Measurements from ENCODE around the gene PPIE. TPM values are rescaled to one million over a fixed set of nuclear protein-coding genes. Genes with fewer than 3 reads are reported as not detected.

Gene PPIE
- total RNA-seq, 4 donors from 2014 or later, result 26.6 to 35.6 (median 29.8) TPM

- TF ChIP-seq CTCF (IDR thresholded peaks at IDR 0.05; ENCODE audit: low read depth), result no peak
These were observed 14.0 kb downstream of the PPIE start for GRCh38 chr1:39752703-39753102.

GRCh38 chr1:39753132-39754025 is 14.7 kb downstream of the PPIE start:
- no peak for TF ChIP-seq CTCF (IDR thresholded peaks at IDR 0.05; ENCODE audit: low read depth)

- no peak for TF ChIP-seq CTCF (IDR thresholded peaks at IDR 0.05; ENCODE audit: low read depth)
These were observed 15.4 kb downstream of the PPIE start for GRCh38 chr1:39754026-39754570.

DNA sequence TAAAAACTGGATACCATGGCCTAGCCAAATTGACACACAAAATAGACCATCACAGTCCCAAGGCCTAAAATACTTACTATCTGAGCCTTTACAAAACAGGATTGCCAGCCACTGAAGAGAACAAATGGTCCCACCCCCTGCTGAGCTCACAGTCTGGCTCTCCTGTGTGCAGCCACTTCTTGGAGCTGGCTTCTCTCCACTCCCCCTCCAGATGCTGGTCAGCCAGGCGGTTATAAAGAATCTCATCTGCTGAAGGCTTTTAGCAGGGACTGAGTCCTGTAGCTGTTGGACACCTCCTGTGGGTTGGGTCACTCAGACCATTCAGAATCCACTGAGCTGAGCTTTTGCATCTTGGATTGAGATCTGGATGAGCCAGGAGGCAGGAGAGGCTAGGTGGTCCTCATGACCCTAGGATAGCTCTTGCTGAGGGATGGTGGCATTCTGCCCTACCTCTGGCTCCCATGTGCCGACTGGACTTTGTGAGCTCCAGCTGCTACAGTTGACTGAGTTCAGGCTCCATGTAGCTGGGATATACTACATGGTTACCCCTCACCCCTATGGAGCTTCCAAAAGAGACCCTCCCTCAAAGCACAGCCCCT is 16.3 kb downstream of the PPIE start:
- no peak for TF ChIP-seq CTCF (IDR thresholded peaks at IDR 0.05; ENCODE audit: low read depth)

DNA sequence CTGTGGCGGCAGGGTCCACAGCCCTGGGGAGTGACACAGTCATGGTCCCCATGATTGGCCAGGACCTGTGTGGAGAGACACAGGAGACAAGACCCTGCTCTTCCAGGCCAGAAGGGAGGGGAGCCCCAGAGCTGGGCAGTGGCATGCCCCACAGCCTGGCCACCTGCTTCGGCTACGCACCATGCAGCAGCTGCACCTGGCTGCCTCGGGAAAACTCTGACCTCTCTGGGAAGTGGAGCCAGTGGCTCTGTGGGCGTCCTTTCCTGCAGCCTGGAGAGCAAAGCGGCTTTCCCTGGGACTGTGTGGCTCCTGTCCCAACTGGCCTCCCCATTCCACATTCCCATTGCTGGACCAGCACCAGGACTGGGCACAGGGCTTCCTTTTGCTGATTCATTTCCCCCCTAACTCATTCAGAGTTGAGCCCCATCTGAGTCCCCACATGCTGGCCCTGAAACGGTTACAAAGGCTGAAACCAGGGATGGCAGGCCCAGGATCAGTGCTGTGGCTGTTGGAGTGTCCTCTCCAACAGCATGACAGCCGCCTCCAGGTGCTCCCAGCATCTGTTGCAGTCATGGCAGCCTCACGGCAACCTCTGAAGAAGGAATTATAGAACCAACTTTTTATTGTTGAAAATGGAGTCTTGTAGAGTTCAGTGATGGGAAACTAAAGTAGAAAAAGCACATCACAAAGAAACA is 17.4 kb downstream of the PPIE start:
- TF ChIP-seq CTCF (IDR thresholded peaks at IDR 0.05; ENCODE audit: low read depth), result no peak

DNA sequence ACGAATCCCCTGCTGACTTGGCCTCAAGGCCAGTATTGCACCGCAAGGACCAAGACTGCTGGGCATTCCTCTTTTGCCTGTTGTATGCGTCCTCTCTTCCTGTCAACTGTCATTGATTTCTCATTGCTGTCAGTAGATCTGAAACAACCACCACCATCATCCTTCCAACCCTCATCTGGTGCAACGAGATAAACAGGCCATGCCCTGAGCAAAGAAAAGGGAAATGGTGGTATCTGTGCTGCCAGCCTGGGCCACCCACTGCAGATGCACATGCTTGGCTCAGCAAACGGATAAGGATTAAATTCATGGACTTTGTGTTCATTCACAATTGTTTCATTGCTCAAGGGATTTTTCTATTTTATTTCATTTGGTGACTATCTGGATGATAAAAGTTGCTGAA is 18.8 kb downstream of the PPIE start:
- no peak for TF ChIP-seq CTCF (IDR thresholded peaks at IDR 0.05; ENCODE audit: low read depth)
